ENCODE measurements around the gene KCNJ6.

Gene KCNJ6

DNA sequence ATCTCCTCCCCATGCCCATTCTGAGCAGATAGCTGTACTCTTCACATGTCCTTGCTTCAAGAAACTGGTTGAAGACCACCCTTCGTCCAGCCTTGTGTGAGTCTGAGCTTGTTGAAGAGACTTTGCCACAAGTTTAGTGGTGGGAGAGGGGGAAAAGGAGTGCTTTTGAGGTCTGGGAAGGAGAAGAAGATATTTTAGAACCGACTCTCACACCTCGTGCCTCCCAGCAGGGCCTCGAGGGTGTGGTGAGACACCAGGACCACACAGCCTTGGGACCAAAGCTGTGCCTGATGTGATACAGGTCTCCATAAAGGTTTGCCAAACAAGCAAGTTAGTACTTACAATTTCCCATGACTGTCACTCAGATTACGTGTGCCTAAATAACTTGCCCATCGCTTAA, 347.8 kb downstream of the KCNJ6 start:
- Histone ChIP-seq H3K27ac (ENCODE audit: low read length) (no peak overlapping the region), H3K36me3 (replicated peaks; ENCODE audit: low read depth, low read length) (no peaks in the 10 kb centered on the region), H3K4me1 (ENCODE audit: low read length) (no peaks in the 10 kb centered on the region), H3K79me2 (ENCODE audit: low read length) (no peaks in the 10 kb centered on the region), H3K9ac (ENCODE audit: low read length) (no peak overlapping the region), H3K4me2 (ENCODE audit: low read length) (no peak overlapping the region), H3K27me3 (ENCODE audit: low read depth, low read length) (peaks cover 11% of the 10 kb centered on the region), H3K9me3 (ENCODE audit: insufficient read depth, low read length) (no peaks in the 10 kb centered on the region), H4K20me1 (ENCODE audit: insufficient read depth, low read length) (no peaks in the 10 kb centered on the region), H2AFZ (ENCODE audit: low read depth, low read length) (no peak overlapping the region), H3K4me3 (ENCODE audit: low read length) (no peak overlapping the region)
- TF ChIP-seq, protein P1, sequence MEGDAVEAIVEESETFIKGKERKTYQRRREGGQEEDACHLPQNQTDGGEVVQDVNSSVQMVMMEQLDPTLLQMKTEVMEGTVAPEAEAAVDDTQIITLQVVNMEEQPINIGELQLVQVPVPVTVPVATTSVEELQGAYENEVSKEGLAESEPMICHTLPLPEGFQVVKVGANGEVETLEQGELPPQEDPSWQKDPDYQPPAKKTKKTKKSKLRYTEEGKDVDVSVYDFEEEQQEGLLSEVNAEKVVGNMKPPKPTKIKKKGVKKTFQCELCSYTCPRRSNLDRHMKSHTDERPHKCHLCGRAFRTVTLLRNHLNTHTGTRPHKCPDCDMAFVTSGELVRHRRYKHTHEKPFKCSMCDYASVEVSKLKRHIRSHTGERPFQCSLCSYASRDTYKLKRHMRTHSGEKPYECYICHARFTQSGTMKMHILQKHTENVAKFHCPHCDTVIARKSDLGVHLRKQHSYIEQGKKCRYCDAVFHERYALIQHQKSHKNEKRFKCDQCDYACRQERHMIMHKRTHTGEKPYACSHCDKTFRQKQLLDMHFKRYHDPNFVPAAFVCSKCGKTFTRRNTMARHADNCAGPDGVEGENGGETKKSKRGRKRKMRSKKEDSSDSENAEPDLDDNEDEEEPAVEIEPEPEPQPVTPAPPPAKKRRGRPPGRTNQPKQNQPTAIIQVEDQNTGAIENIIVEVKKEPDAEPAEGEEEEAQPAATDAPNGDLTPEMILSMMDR (IDR thresholded peaks at IDR 0.05; ENCODE audit: low read depth, low read length) = no peak
- no peak for TF ChIP-seq EZH2phosphoT487 (IDR thresholded peaks at IDR 0.05; ENCODE audit: low read depth)

GRCh38 chr21:37566790-37567615, 349.3 kb downstream of the KCNJ6 start:
- H2AFZ ChIP-seq (ENCODE audit: low read depth, low read length) = no peak overlapping the region

GRCh38 chr21:37565530-37566223, 350.6 kb downstream of the KCNJ6 start:
- Histone ChIP-seq H3K79me2 (ENCODE audit: low read length) (no peaks in the 10 kb centered on the region), H4K20me1 (ENCODE audit: insufficient read depth, low read length) (no peaks in the 10 kb centered on the region), H3K27me3 (ENCODE audit: low read depth, low read length) (peaks cover 2% of the 10 kb centered on the region; the same call in 1 of the 2 replicates), H3K36me3 (replicated peaks; ENCODE audit: low read depth, low read length) (no peaks in the 10 kb centered on the region), H3K4me2 (ENCODE audit: low read length) (no peak overlapping the region), H3K4me3 (ENCODE audit: low read length) (no peak overlapping the region), H3K9ac (ENCODE audit: low read length) (no peak overlapping the region), H2AFZ (ENCODE audit: low read depth, low read length) (no peak overlapping the region), H3K4me1 (ENCODE audit: low read length) (no peaks in the 10 kb centered on the region), H3K27ac (ENCODE audit: low read length) (no peak overlapping the region), H3K9me3 (ENCODE audit: insufficient read depth, low read length) (no peaks in the 10 kb centered on the region)
- TF ChIP-seq, protein P1 (IDR thresholded peaks at IDR 0.05; ENCODE audit: low read depth, low read length) = no peak
- TF ChIP-seq EZH2phosphoT487 (IDR thresholded peaks at IDR 0.05; ENCODE audit: low read depth) = no peak

More at GRCh38 chr21:37566790-37567615, 349.3 kb downstream of the KCNJ6 start:
- Histone ChIP-seq H4K20me1 (ENCODE audit: insufficient read depth, low read length) (no peaks in the 10 kb centered on the region), H3K9me3 (ENCODE audit: insufficient read depth, low read length) (no peaks in the 10 kb centered on the region), H3K4me1 (ENCODE audit: low read length) (no peaks in the 10 kb centered on the region), H3K79me2 (ENCODE audit: low read length) (no peaks in the 10 kb centered on the region), H3K4me2 (ENCODE audit: low read length) (no peak overlapping the region), H3K36me3 (replicated peaks; ENCODE audit: low read depth, low read length) (no peaks in the 10 kb centered on the region), H3K9ac (ENCODE audit: low read length) (no peak overlapping the region), H3K27ac (ENCODE audit: low read length) (no peak overlapping the region), H3K4me3 (ENCODE audit: low read length) (no peak overlapping the region), H3K27me3 (ENCODE audit: low read depth, low read length) (peaks cover 11% of the 10 kb centered on the region)
- TF ChIP-seq, protein P1 (IDR thresholded peaks at IDR 0.05; ENCODE audit: low read depth, low read length) = no peak
- no peak for TF ChIP-seq EZH2phosphoT487 (IDR thresholded peaks at IDR 0.05; ENCODE audit: low read depth)

- no peak overlapping the region for H3K9ac ChIP-seq (ENCODE audit: low read length)
- H3K27ac ChIP-seq (ENCODE audit: low read length) = no peak overlapping the region
- H3K27me3 ChIP-seq (ENCODE audit: low read depth, low read length) = no peaks in the 10 kb centered on the region
- H3K79me2 ChIP-seq (ENCODE audit: low read length) = no peaks in the 10 kb centered on the region
- no peak overlapping the region for H3K4me3 ChIP-seq (ENCODE audit: low read length)
- H3K9me3 ChIP-seq (ENCODE audit: insufficient read depth, low read length) = no peaks in the 10 kb centered on the region
- H3K4me2 ChIP-seq (ENCODE audit: low read length) = peak overlapping the region; percentile 41
- TF ChIP-seq, protein P1 (IDR thresholded peaks at IDR 0.05; ENCODE audit: low read depth, low read length) = no peak
- TF ChIP-seq EZH2phosphoT487 (IDR thresholded peaks at IDR 0.05; ENCODE audit: low read depth) = no peak
- no peaks in the 10 kb centered on the region for H4K20me1 ChIP-seq (ENCODE audit: insufficient read depth, low read length)
- no peak overlapping the region for H2AFZ ChIP-seq (ENCODE audit: low read depth, low read length)
- no peaks in the 10 kb centered on the region for H3K36me3 ChIP-seq (replicated peaks; ENCODE audit: low read depth, low read length)
- H3K4me1 ChIP-seq (ENCODE audit: low read length) = no peaks in the 10 kb centered on the region
These were observed 351.2 kb downstream of the KCNJ6 start for GRCh38 chr21:37564924-37565529.
